Kidney (tissue), 14 donors: ENCODE results near the gene ABCA1. TPM values are rescaled to one million over a fixed set of nuclear protein-coding genes. Genes with fewer than 3 reads are reported as not detected.

ENCODE experiments used
- DNase-seq, 5 donors: peaks; one replicate each; pipeline ENCODE4 v3.0.0-alpha.2; 2013 to 2020
- FAIRE-seq: peaks from 2 replicates; lab custom pipeline; 2012; peaks lifted over from hg19 to GRCh38; lab: Jason Lieb, UNC
- H3K27ac ChIP-seq, 2 donors: one replicate each; pipeline ENCODE4 v1.7.0; 2013; ENCODE audit warnings: low read depth in 2 of 2, low read length in 2 of 2, inconsistent platforms in 1 of 2
- H3K27me3 ChIP-seq: one replicate; pipeline ENCODE4 v1.7.1; 2013; ENCODE audit warnings: low read length, inconsistent platforms; ENCODE audit not compliant: control insufficient read depth, insufficient read depth
- H3K36me3 ChIP-seq, 3 donors: one replicate each; pipeline versions ENCODE4 v1.7.0 to v1.7.1; 2013; ENCODE audit warnings: low read length in 3 of 3, control low read depth in 1 of 3, inconsistent platforms in 1 of 3; ENCODE audit not compliant: insufficient read depth in 3 of 3, control insufficient read depth in 2 of 3
- H3K4me1 ChIP-seq, 3 donors: one replicate each; pipeline versions ENCODE4 v1.7.0 to v1.7.1; 2013; ENCODE audit warnings: low read length in 3 of 3, inconsistent platforms in 1 of 3, low read depth in 1 of 3; ENCODE audit not compliant: control insufficient read depth in 2 of 3, insufficient read depth in 2 of 3
- H3K4me3 ChIP-seq, 3 donors: one replicate each; pipeline versions ENCODE4 v1.7.0 to v1.8.1; 2013; ENCODE audit warnings: low read length in 3 of 3, control low read depth in 1 of 3, inconsistent platforms in 1 of 3
- H3K9ac ChIP-seq, 3 donors: one replicate each; pipeline versions ENCODE4 v1.7.0 to v1.7.1; 2013; ENCODE audit warnings: low read length in 3 of 3, control low read depth in 1 of 3, inconsistent platforms in 1 of 3
- H3K9me3 ChIP-seq, 3 donors: one replicate each; pipeline versions ENCODE4 v1.7.0 to v1.7.1; 2013; ENCODE audit warnings: low read length in 3 of 3, control low read depth in 1 of 3, inconsistent platforms in 1 of 3; ENCODE audit not compliant: control insufficient read depth in 2 of 3, insufficient read depth in 1 of 3
- intact Hi-C: fragments of 100-400 bp; cut with DNase I; formaldehyde crosslinking; loops from one replicate; pipeline ENCODE4 v1.11.1; 2022
- polyA plus RNA-seq: library from polyadenylated mRNA; stranded (reverse); fragments of 350-450 nt; fragmentation: Illumina TruSeq; extraction: RNeasy Lipid Tissue Mini Kit (QIAGEN cat#74804); gene quantifications from one replicate; pipeline ENCODE4 v1.2.3, GENCODE V29; 2014; ENCODE audit warnings: low read depth, low replicate concordance; ENCODE audit not compliant: insufficient read depth
- total RNA-seq: library from RNA; stranded (reverse); fragmentation: NEBNext Ultra II Directional; extraction: Animal tissue kit (Norgen Biotek cat#: 25700); gene quantifications from one replicate; pipeline ENCODE4 v1.2.1, GENCODE V29; 2021
- TF ChIP-seq, protein P1 (sequence below): IDR thresholded peaks from 3 replicates; pipeline ENCODE4 v1.5.1; 2012; ENCODE audit warnings: mild to moderate bottlenecking, moderate library complexity, borderline replicate concordance; ENCODE audit not compliant: insufficient read depth; ENCODE audit errors: extremely low read depth
- donor health status: control.
- donor health status: control.
- donor health status: control.
- donor health status: control.
- donor health status: control.
- donor health status: DM: yes; HTN: yes; CAD: no.
- donor health status: Normal renal cell carcinoma (clear cell type).

Gene ABCA1
- total and polyA plus RNA-seq, 2 donors from 2014 or later: 1.4 to 26.1 TPM

DNA sequence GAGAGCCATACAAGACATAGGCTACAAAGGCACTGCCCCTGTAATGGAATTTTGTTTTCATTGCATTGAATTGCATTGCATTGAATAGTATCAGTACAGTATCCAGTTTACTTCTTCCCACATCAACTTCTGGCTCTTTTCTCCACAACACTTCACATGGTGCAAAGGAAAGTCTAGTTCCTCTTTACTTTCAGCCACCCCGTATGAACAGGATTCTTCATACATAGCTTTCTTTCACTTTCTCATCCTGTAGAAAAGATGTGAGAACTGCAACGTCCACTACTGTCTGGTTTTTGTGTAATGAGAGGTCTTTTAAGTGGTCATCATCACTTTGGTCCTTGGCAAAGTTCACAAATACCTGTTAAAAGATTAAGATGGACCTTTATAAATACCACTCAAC, 143.9 kb downstream of the ABCA1 start:
- Histone ChIP-seq H3K9me3 (no peaks in the 10 kb centered on the region), H3K36me3 (peaks cover 0 to 46% (median 37%) of the 10 kb centered on the region in 3 donors), H3K27ac (no peak overlapping the region), H3K9ac (no peak overlapping the region), H3K4me1 (no peaks in the 10 kb centered on the region), H3K4me3 (no peak overlapping the region), H3K27me3 (no peaks in the 10 kb centered on the region)
- FAIRE-seq (no peak), DNase-seq (no peak)
- TF ChIP-seq, protein P1, sequence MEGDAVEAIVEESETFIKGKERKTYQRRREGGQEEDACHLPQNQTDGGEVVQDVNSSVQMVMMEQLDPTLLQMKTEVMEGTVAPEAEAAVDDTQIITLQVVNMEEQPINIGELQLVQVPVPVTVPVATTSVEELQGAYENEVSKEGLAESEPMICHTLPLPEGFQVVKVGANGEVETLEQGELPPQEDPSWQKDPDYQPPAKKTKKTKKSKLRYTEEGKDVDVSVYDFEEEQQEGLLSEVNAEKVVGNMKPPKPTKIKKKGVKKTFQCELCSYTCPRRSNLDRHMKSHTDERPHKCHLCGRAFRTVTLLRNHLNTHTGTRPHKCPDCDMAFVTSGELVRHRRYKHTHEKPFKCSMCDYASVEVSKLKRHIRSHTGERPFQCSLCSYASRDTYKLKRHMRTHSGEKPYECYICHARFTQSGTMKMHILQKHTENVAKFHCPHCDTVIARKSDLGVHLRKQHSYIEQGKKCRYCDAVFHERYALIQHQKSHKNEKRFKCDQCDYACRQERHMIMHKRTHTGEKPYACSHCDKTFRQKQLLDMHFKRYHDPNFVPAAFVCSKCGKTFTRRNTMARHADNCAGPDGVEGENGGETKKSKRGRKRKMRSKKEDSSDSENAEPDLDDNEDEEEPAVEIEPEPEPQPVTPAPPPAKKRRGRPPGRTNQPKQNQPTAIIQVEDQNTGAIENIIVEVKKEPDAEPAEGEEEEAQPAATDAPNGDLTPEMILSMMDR: no peak
- intact Hi-C loops: no loop called here

DNA sequence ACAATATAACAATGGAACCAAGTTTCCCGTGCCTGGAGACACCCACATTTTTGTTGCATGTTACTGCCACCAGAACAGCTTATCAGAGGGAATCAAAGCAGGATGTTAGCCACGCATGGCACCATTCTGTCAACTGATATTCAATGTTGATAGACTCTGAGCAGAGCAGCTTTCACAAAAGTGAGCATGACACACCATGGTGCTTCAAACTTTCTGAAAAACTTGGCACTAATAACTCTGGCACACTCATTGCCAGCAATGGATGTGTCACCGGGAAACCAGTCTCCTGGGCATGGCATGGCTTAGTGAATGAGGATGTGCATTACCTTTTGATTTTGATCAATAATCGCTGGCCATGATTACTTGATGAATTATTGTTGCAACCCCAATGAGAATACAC, 144.4 kb downstream of the ABCA1 start:
- TF ChIP-seq, protein P1: no peak
- DNase-seq (no peak), FAIRE-seq (no peak)
- Histone ChIP-seq H3K36me3 (peaks cover 0 to 42% (median 32%) of the 10 kb centered on the region in 3 donors), H3K4me1 (no peaks in the 10 kb centered on the region), H3K9me3 (no peaks in the 10 kb centered on the region), H3K9ac (no peak overlapping the region), H3K4me3 (no peak overlapping the region), H3K27ac (no peak overlapping the region), H3K27me3 (no peaks in the 10 kb centered on the region)
- intact Hi-C loops: no loop called here

DNA sequence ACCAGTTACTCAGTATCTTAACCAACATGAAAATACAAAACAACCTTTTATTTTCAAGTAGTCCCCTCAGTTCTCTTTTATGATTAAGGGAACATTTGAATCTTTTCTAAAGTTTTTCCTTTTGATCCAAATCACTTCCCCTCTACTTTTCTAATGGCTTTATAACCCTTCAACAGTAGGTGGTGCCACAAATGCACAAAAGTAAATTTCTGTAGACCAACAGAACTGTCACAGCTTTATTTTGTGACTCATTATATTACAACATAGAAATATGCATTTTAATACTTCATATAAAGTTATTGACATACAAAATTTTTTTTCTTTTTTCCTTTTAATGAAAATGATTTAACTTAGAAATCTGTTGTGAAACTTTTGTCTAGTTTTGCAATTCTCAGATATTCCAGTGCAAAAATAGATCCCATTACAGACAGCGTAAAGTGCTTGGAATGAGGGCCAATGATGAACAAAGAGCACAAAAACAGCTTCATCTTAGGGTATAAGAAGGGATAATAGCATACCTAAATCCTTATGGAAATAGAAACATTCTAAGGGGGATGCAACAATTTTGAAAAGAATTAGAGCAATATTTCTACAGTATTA, 147.1 kb downstream of the ABCA1 start:
- TF ChIP-seq, protein P1: peak; percentile 22
- H3K4me3 ChIP-seq: no peak overlapping the region
- H3K27me3 ChIP-seq: no peaks in the 10 kb centered on the region
- H3K9ac ChIP-seq: no peak overlapping the region
- DNase-seq: peak in 2 of 5 donors; percentile 52 to 59
- H3K9me3 ChIP-seq: no peaks in the 10 kb centered on the region
- intact Hi-C loops: no loop called here
- H3K27ac ChIP-seq: no peak overlapping the region
- peaks cover 0 to 30% (median 15%) of the 10 kb centered on the region in 3 donors for H3K36me3 ChIP-seq
- FAIRE-seq: peak; percentile 95
- no peaks in the 10 kb centered on the region for H3K4me1 ChIP-seq

DNA sequence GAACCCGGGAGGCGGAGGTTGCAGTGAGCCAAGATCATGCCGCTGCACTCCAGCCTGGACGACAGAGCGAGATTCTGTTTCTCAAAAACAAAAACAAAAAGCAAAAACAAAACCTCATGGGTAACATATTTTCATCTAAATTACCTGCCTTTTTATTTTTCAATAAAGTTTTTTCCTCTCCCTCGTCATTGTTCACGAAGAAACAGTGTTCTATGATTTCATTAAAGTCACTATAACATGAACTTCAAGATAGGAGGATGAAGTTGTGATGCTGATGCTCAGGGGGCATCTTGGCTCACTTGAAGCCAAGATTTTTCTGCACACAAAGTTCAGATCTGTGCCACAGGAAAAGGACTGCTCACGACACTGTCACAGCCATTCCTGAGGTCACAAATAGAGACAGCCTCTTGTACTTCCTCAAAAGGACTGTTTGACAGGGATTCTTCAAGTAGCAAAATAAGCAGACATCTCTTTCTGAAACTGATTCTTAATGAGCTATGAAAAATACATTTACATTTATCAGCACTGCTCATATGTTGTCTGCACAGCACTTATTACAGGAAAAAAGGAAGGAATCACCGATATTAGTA, 147.9 kb downstream of the ABCA1 start:
- TF ChIP-seq, protein P1: no peak
- intact Hi-C loops: no loop called here
- H3K9me3 ChIP-seq: no peaks in the 10 kb centered on the region
- H3K27me3 ChIP-seq: no peaks in the 10 kb centered on the region
- no peak for DNase-seq
- H3K4me1 ChIP-seq: no peaks in the 10 kb centered on the region
- H3K9ac ChIP-seq: no peak overlapping the region
- H3K36me3 ChIP-seq: peaks cover 0 to 21% (median 10%) of the 10 kb centered on the region in 3 donors
- no peak overlapping the region for H3K4me3 ChIP-seq
- no peak overlapping the region for H3K27ac ChIP-seq
- no peak for FAIRE-seq
